ENCODE data around the gene CELF5. TPM values are rescaled to one million over a fixed set of nuclear protein-coding genes. Genes with fewer than 3 reads are reported as not detected.
"Not testable (repeated sequence)": the region's sequence is repeated elsewhere in the genome, so short reads cannot be mapped to it uniquely, and the experiment has no call there.

CELF5 gene
- total and polyA plus RNA-seq, 2 experiments from 2014 or later: 1.1 TPM; not detected in 1

- Histone ChIP-seq H3K4me3 (no peak overlapping the region), H3K4me1 (ENCODE audit: insufficient read depth) (peaks cover 10% of the 10 kb centered on the region), H3K9me3 (ENCODE audit: low read depth) (no peaks in the 10 kb centered on the region), H3K9me2 (ENCODE audit: insufficient read depth) (no peaks in the 10 kb centered on the region), H3K79me2 (ENCODE audit: insufficient read depth) (peaks cover 71% of the 10 kb centered on the region), H3K9ac (no peak overlapping the region), H3K4me2 (ENCODE audit: unreplicated experiment) (no peak overlapping the region), H3K36me3 (ENCODE audit: low read depth) (no peaks in the 10 kb centered on the region), H3F3A (ENCODE audit: insufficient read depth) (no peaks in the 10 kb centered on the region), H3K27ac (no peak overlapping the region), H3K27me3 (replicated peaks; ENCODE audit: insufficient read depth) (no peaks in the 10 kb centered on the region), H4K20me1 (ENCODE audit: insufficient read depth) (no peaks in the 10 kb centered on the region), H2AFZ (no peak overlapping the region)
- 92 to 98% methylated on average over 30 to 46 of the region's 46 CpGs for WGBS, 2 experiments (ENCODE audit: low coverage in 1 of 2, low lambda C conversion rate in 2 of 2, missing lambda C conversion rate in 2 of 2)
- no peak for DNase-seq
- in situ Hi-C loops (cut with MboI): no loop called here
- no peak for TF ChIP-seq EZH2 (IDR thresholded peaks at IDR 0.05; ENCODE audit: insufficient read depth, poor library complexity, severe bottlenecking)
- no peak for TF ChIP-seq EZH2phosphoT487 (IDR thresholded peaks at IDR 0.05; ENCODE audit: insufficient read depth, low read depth)
Measured at GRCh38 chr19:3190921-3191805, 33.3 kb upstream of the CELF5 start.

GRCh38 chr19:3191806-3192104 is 32.7 kb upstream of the CELF5 start:
- 95% methylated on average over 12 of the region's 12 CpGs for WGBS, 2 experiments (ENCODE audit: low coverage in 1 of 2, low lambda C conversion rate in 2 of 2, missing lambda C conversion rate in 2 of 2)
- H3K9me2 ChIP-seq (ENCODE audit: insufficient read depth); in situ Hi-C loops (cut with MboI); H3K36me3 ChIP-seq (ENCODE audit: low read depth); H2AFZ ChIP-seq; H3K27me3 ChIP-seq (replicated peaks; ENCODE audit: insufficient read depth); H3K27ac ChIP-seq; H3K9ac ChIP-seq; H3K9me3 ChIP-seq (ENCODE audit: low read depth); H3F3A ChIP-seq (ENCODE audit: insufficient read depth); DNase-seq; H3K4me3 ChIP-seq; H3K4me2 ChIP-seq (ENCODE audit: unreplicated experiment); H4K20me1 ChIP-seq (ENCODE audit: insufficient read depth); H3K4me1 ChIP-seq (ENCODE audit: insufficient read depth): not testable (repeated sequence)
- peaks cover 66% of the 10 kb centered on the region for H3K79me2 ChIP-seq (ENCODE audit: insufficient read depth)

GRCh38 chr19:3192228-3192635 is 32.2 kb upstream of the CELF5 start:
- DNase-seq: no peak
- Histone ChIP-seq H3F3A (ENCODE audit: insufficient read depth) (no peaks in the 10 kb centered on the region), H3K27ac (no peak overlapping the region), H2AFZ (no peak overlapping the region), H3K4me1 (ENCODE audit: insufficient read depth) (peaks cover 4% of the 10 kb centered on the region), H3K4me3 (no peak overlapping the region), H3K79me2 (ENCODE audit: insufficient read depth) (peaks cover 61% of the 10 kb centered on the region), H3K4me2 (ENCODE audit: unreplicated experiment) (no peak overlapping the region), H3K36me3 (ENCODE audit: low read depth) (no peaks in the 10 kb centered on the region), H3K9me2 (ENCODE audit: insufficient read depth) (no peaks in the 10 kb centered on the region), H3K9me3 (ENCODE audit: low read depth) (no peaks in the 10 kb centered on the region), H3K27me3 (replicated peaks; ENCODE audit: insufficient read depth) (no peaks in the 10 kb centered on the region), H4K20me1 (ENCODE audit: insufficient read depth) (no peaks in the 10 kb centered on the region), H3K9ac (no peak overlapping the region)
- TF ChIP-seq EZH2 (IDR thresholded peaks at IDR 0.05; ENCODE audit: insufficient read depth, poor library complexity, severe bottlenecking) (no peak), EZH2phosphoT487 (IDR thresholded peaks at IDR 0.05; ENCODE audit: insufficient read depth, low read depth) (no peak)
- in situ Hi-C loops (cut with MboI): no loop called here
- whole genome bisulfite sequencing, 2 experiments (ENCODE audit: low coverage in 1 of 2, low lambda C conversion rate in 2 of 2, missing lambda C conversion rate in 2 of 2): 97 to 100% methylated on average over 23 to 32 of the region's 32 CpGs

GRCh38 chr19:3192684-3193083 is 31.8 kb upstream of the CELF5 start:
- Histone ChIP-seq H2AFZ (no peak overlapping the region), H3K27ac (no peak overlapping the region), H3K9me3 (ENCODE audit: low read depth) (no peaks in the 10 kb centered on the region), H3K27me3 (replicated peaks; ENCODE audit: insufficient read depth) (no peaks in the 10 kb centered on the region), H3K36me3 (ENCODE audit: low read depth) (no peaks in the 10 kb centered on the region), H3F3A (ENCODE audit: insufficient read depth) (no peaks in the 10 kb centered on the region), H3K4me2 (ENCODE audit: unreplicated experiment) (no peak overlapping the region), H4K20me1 (ENCODE audit: insufficient read depth) (no peaks in the 10 kb centered on the region), H3K9ac (no peak overlapping the region), H3K4me3 (no peak overlapping the region), H3K4me1 (ENCODE audit: insufficient read depth) (no peaks in the 10 kb centered on the region), H3K9me2 (ENCODE audit: insufficient read depth) (no peaks in the 10 kb centered on the region), H3K79me2 (ENCODE audit: insufficient read depth) (peaks cover 57% of the 10 kb centered on the region)
- in situ Hi-C loops (cut with MboI): no loop called here
- 97 to 99% methylated on average over 10 to 14 of the region's 14 CpGs for WGBS, 2 experiments (ENCODE audit: low coverage in 1 of 2, low lambda C conversion rate in 2 of 2, missing lambda C conversion rate in 2 of 2)
- no peak for DNase-seq
- TF ChIP-seq EZH2phosphoT487 (IDR thresholded peaks at IDR 0.05; ENCODE audit: insufficient read depth, low read depth) (no peak), EZH2 (IDR thresholded peaks at IDR 0.05; ENCODE audit: insufficient read depth, poor library complexity, severe bottlenecking) (no peak)

Measured in GM23248 (cell line).